GM19099 (cell line): Measurements from ENCODE around the gene SHISA3.

Experiments used
- POLR2A ChIP-seq: IDR thresholded peaks from 3 replicates; pipeline ENCODE4 v1.6.1; 2011; ENCODE audit warnings: low read depth; ENCODE audit not compliant: insufficient read length; ENCODE audit errors: extremely low read depth

SHISA3 gene

DNA sequence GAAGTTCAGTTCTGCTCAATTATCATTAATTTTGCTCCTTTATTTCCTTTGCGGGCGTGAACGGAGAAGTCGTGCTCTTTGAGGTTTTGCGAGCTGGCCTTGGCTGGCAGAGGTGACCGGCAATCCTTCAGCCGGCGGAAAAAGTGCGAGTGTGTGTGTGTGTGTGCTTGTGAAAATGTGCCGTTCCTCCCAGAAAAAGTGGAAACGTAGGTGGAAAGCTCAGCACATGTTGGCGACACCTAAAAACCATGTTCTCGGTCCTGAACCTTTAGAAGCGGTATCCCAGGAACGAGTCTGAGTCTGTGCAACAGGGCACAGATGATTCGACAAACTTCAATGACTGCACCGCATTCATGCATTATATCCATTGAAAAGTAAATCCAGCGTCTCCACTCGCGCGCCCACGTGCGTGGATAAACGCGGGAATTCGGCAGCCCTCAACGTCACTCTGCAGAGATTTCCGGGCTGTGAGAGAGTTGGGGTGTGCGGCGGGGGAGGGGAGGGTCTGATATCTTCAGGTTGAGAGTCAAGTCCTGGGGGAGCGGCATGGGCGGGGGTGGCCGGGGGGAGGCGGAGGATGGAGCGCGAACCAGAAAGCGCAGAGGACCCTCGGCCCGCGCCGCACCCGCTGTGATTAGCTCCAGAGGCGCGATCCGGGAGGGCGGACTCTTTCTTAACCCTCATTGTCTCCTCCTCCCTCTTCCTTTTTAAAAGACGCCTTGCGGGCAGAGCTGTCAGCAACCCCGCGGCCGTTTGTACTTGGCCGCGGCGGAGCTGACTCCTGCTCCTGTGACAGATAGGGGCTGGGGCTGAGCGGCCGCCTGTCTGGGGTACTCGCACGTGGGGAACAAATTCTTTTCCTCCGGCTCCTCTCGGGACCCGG, at the start of gene SHISA3:
Gene SHISA3 (plus strand): TSS at position 737 of the 883 bp plus-strand sequence. CDS start 569 bp downstream, outside the sequence.
- no peak for TF ChIP-seq POLR2A

DNA sequence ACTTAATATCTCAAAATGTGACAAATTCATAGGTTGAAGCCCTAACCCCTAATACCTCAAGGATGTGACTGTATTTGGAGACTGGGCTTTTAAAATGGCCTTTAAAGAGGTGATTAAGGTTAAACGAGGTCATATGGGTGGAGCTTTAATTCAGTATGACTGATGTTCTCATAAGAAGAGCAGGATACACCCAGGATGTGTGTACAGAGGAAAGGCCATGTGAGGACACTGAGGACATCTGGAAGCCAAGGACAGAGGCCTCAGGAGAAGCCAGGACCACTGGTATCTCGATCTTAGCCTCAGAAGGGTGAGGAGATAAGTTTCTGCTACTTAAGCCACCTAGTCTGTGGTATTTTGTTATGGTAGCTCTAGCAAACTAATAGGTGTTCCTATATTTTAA, 49.0 kb upstream of the SHISA3 start:
- no peak for TF ChIP-seq POLR2A

DNA sequence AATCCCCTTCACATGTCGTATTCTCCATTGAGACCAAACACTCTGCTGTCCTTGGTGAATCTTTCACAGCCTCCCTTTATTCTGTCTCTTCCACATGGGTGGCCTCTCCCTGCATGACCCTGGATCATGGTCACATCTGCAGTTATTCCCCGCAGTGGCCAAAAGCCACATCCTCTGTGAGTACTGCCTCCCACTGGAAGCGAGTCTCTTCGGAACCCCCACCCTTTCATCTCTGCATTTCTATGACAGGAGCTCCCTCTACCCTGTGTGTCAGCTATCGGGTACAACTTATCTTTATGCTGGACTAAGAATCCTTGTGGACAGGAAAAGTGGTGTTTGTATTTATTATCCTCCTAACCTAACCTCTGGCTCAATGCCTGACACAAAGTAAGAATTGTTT, 48.6 kb upstream of the SHISA3 start:
- TF ChIP-seq POLR2A, result no peak

DNA sequence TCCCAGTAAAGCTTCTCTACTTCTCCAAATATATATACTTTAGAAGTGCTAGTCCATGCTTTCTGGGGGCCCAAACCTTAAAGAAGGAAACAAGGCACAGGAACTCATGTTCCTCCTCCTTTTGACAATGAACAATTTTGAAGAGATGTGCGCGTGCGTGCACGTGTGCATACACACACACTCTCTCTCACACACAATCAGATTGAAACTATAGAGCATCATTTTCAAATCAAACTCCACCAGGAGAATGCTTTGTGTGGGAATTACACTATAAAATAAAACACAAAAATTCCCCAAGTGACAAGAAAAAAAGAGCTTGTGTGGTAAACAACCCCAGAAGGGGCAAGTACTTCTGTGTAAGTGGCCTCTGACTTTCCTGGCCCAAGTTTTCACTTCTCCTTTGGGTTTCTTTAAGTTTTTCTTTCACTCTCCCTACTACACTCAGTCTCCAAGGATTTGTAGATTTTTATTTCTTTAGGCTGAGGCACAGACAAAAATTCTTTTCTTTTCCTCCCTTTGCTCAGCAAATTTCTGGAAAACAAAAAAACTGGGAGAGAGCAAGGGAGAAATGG, 46.6 kb upstream of the SHISA3 start:
- no peak for TF ChIP-seq POLR2A

DNA sequence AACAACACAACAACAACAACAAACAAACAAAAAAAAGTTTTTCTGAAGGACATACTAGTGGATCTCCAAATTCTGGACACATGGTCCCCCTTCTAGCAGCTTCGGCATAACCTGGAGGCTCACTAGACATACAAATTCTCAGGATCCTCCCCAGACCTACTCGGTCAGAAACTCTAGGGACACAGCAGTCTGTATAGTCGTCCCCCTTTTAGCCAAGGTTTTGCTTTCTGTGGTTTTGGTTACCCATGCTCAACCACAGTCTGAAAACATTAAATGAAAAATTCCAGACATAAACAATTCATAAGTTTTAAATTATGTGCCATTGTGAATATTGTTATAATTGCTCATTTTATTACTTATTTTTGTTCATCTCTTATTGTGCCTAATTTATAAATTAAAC, 45.2 kb upstream of the SHISA3 start:
- no peak for TF ChIP-seq POLR2A

DNA sequence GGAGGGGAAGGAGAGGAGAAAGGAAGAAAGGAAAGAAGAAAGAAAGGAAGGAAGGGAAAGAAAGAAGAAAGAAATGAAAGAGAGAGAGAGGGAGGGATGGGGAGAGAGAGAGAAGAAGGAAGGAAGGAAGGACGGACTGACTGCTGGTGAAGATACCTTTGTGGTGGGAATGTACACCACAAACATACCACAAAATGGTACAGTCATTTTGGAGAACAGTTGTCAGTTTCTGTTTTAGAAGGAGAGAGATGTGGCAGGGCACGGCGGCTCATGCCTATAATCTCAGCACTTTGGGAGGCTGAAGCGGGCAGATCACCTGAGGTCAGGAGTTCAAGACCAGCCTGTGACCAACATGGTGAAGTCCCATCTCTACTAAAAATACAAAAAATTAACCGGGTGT, 40.0 kb upstream of the SHISA3 start:
- TF ChIP-seq POLR2A, result no peak

DNA sequence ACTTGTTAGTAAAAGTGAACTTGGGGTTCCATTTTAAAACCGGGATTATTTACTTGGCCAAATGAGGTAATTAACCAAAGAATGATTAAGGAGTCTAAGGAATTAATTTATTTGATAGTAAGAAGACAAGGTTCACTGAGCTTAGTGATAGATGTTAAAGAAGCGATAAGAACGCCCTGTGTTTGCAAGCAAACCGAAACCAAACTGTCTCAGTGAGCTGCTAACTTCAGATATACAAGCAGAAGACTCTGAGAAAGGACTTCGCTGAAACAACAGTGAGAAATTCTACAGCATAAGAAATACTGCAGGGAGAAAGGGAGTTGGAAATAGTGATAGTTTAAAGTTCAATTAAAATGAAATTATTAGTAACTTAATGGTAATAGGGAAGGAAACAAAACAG, 37.6 kb upstream of the SHISA3 start:
- no peak for TF ChIP-seq POLR2A

DNA sequence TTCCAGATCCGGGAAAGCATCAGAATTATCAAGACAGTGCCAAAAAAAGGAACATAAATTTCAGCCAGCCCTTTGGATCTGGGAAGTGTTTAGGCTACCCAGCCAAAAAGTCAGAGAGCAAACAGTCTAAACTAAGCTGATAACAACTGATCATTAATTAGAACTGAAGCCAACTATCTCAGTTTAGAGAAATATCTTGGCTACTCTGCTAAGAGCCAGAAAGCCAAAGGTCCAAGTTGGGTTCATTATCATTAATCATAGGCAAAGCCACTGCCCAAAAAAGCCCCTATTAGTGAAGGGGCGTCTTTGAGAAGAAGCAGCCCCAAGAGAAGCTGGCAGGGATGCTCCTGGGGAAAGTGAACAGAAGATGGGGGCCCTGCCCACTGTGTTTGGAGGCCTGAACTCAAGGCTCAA, 37.0 kb upstream of the SHISA3 start:
- TF ChIP-seq POLR2A, result no peak

DNA sequence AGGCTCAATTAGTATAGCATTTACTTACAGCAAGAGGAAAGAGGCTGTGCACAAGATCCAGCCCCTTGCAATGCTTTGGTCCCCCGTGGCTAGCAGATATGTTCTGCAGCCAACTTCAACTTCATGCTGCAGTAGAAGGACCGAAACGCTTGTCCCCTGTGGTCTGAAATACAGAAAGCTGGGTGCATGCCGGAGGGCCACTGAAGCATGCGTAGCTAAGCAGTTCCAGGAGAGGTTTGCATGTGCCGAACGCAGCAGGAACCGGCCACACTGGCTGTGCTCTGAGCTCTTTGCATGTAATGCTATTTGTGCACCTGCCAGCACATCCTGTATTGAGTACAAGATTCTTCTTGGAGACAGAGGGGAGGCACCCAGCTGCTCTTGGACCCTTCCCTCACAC, 35.8 kb upstream of the SHISA3 start:
- no peak for TF ChIP-seq POLR2A

DNA sequence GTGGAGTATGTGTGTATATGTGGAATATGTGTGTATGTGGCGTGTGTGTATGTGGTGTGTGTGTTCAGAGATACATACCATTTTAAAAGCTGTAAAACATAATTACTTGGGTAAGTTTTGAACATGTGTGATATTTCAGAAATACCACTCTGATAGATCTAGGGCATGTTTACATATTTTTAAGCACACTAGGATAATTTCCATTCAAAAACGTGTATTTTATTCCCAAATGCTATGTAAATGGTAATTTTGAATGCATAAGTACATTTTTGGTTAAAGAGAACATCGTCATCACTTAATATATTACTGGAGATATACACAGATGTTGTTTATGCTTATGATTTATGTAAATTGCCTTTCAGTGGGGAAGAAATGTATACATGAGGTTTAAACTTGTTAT, 34.7 kb upstream of the SHISA3 start:
- TF ChIP-seq POLR2A, result no peak

DNA sequence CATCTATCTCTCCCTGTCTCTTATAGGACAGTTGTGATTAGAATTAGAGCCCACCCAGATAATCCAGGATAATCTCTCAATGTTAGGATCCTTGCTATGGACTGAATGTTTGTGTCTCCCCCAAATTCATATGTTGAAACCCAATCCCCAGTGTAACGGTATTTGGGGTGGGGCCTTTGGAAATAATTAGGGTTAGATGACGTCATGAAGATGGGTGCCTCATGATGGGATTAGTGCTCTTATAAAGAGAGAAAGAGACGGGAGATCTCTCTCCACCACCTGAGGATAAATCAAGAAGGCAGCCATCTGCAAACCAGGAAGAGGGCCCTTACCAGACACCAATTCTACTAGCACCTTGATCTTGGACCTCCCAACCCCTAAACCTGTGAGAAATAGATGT, 33.7 kb upstream of the SHISA3 start:
- no peak for TF ChIP-seq POLR2A

DNA sequence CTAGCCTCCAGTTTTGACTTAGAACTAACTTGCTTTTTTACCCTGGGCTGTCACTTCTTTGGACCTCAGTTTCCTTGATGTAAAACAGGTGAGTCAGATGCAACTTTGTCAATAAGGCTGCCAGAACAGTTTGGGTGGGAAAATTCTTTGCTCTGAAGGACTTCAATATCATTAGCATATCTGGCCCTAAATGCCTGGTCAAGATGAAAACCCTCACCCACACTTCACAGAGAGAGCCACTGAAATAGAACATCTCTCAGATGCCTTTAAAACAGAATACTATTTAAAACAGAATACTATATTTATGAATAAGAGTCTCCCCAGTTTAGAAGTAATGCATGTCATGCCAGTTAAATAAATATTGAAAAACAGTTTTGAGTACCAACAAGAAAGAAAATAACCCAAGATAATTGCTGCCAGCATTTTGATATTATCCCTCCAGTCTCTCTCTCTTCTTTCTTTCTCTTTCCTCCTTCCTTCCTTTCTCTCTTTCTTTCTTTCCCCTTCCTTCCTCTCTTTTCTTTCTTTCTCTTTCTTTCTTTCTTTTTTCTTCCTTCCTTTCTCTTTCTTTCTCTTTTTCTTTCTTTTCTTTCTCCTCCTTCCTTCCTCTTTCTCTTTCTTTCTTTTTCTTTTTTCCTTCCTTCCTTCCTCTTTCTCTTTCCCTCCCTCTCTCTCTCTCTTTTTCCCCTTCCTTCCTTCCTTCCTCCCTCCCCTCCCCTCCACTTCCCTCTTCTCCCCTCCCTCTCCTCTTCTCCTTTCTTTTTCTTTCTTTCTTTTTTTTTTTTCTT, 32.8 kb upstream of the SHISA3 start:
- TF ChIP-seq POLR2A, result no peak

DNA sequence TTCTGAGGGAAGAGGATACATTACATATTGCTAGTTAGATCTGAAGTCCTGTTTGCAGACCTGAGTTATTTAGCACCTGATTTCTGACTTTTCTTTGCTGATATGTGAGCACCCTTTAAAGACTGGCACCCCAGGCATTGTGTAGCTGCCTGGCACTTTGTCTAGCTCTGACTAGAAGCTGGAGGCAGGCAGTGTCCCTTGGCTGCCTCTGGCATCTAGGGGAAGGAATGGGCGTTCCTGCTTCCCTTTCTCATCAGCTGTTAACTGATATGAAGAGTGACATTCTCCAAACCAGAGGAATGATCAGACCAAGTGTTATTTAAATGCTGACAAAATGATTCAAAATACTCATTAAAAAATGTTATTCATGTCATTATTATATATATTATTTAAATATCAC, 30.3 kb upstream of the SHISA3 start:
- no peak for TF ChIP-seq POLR2A

DNA sequence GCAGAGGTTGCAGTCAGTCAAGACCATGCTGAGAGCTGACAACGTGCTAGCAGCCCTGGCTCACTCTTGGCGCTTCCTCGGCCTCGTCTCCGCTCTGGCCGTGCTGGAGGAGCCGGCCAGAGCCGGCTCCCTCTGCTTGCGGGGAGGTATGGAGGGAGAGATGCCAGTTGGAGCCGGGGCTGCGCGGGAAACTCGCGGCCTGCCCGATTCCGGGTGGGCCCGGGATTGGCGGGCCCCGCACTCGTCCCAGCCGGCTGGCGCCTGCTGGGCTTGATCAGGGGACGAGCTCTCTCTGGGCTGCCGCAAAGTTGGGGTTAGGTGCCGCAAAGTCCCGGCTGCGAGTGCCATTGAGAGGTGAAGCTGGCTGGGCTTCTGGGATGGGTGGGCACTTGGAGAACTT, 27.8 kb upstream of the SHISA3 start:
- no peak for TF ChIP-seq POLR2A
